ENCODE results near the gene CD47. TPM values are rescaled to one million over a fixed set of nuclear protein-coding genes. Genes with fewer than 3 reads are reported as not detected.

CD47 gene
- total RNA-seq, 1 donor from 2014 or later = 113 TPM

- no peak for DNase-seq
Observed at GRCh38 chr3:108114423-108115065, 23.7 kb upstream of the CD47 start.

GRCh38 chr3:108113975-108114374 is 23.1 kb upstream of the CD47 start:
- no peak for DNase-seq

- DNase-seq = no peak
Observed at GRCh38 chr3:108110934-108111333, 20.1 kb upstream of the CD47 start.

- DNase-seq = no peak
Observed at GRCh38 chr3:108108416-108108815, 17.6 kb upstream of the CD47 start.

DNA sequence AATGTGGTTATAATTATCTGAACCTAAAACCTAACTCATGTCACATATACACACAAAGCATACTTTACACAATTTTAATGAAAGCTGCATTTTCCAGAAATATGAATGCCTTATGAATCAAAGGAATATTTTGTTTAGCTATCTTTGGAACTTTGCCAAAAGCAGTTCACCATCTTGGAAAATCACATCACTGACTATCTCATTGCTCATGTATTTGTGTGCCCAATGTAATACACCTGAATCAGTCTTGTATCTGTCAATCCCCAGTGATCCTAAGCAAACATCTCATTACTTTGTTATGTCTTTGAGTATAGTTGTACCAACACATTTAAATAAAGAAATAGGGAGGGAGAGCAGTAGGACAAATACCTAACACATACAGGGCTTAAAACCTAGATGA is 15.6 kb upstream of the CD47 start:
- DNase-seq = no peak

DNA sequence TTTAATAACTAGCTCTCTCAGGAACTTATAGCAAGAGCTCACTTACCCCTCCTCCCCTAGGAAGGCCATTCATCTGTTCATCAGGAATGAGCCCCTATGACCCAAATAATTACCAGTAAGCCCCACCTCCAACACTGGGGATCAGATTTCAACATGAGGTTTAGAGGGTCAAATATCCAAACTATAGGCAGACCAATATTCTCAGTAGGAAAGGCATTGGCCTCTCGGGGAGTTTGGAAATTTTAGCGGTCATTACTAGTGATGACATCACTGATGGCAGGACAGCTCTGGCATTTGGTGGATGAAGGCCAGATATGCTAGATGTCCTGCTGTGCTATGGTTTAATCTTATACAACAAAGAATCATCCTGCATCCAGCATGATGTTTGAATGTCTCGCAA is 15.2 kb upstream of the CD47 start:
- no peak for DNase-seq

DNA sequence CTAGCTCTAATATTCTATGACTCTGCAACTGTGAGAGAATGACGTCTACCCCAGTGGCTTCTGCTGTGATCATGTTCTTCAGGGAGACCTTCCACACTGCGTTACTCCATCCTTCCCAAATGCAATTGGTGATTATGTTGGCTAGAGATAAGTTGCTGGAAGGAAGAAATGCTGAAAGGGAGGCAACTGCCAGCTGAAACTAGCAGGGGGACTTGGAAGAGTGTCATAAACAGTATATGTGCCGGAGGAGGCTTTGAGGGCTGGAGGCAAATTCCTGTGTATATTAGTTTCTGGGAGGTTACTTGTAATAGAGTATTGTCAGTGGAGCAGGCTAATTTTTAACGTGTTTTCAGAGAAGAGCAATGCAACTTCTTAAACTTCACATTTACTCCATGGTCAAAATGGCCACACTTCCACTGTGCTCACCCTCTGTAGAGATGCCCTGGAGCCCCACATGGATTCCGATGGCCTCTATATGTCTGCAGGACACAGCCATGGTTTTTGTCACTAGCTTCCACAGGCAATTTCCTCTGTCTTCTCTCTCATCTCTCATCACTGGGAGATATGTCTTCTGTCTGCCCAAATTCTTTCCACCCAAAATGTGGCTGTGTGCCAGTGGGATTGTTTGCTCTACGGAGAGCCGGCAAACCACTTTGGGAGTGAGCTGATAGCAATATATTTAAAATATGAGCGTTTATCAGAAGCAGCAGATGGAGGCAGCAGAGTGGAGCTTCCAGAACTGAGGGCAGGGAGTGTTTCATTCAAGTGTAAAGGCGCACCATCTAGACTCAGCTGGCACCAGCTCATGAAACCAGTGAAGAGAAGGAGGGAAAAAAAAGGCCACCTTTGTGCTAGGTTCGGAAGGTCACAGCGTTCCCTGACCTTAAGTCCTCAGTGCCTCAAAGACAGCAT is 13.3 kb upstream of the CD47 start:
- no peak for DNase-seq

DNA sequence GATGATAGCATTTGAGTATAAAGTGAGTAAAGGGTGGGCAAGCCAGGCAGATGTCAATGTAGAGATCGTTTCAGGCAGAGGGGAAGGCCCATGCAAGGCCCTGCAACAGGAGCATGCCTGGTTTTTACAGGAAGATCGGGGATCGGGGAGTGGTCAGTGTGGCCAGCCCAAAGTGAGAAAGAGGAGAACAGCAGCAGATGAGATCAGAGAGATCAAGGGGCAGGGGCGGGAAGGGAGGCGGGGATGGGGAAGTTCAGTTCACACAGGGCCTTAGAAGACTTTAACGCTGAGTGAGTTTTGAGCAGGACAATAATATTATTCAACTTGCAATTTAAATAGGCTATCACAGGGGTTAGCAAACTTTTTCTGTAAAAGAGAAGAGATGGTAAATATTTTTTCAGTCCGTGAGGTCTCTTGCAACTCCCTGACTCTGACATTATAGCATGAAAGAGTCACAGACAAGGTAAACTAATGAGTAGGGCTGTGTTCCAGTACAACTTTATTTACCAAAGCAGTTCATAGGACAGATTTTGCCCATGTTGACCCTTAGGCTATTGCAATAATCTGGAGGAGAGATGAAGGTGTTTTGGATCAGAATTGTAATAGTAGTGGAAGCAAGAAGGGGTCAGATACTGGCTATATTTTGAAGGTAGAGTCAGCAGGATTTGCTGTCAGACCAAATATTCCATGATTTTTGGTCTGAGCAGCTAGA is 12.4 kb upstream of the CD47 start:
- DNase-seq = no peak

- no peak for DNase-seq
Observed at GRCh38 chr3:108102420-108103039, 11.7 kb upstream of the CD47 start.

DNA sequence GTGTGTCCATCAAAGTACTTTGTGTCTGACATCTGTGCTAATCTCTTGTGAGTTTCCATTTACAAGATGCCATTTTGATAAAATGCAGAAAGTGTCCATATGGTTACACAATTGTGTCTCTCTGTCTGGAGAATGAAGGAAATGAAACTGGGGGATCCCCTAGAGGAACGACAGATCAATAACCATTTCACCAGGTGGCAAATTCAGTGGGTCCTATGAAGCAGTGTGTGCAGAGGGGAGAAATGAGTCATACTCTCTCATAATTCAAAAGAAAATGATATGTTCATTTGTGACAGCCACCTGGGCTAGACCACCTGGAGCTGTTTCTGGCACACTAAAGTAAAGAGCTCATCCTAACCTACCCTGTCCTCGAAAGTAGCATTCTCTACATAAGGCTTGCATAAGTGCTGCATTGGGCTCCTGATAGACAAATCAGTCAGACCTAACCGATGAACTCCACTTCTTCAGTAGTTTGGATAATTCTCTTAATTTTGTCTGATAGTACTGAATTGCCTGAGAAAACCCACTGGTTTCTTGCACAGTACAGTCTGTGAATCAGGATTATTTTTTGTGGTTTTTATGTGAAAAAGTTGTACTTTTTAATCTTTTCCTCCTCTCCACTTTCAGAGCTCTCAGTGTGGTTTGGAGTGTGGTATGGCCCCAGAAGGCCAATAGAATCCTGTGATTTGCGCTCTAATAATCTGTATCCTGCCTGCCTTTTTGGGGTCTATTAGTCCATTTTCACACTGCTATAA is 10.3 kb upstream of the CD47 start:
- no peak for DNase-seq

DNA sequence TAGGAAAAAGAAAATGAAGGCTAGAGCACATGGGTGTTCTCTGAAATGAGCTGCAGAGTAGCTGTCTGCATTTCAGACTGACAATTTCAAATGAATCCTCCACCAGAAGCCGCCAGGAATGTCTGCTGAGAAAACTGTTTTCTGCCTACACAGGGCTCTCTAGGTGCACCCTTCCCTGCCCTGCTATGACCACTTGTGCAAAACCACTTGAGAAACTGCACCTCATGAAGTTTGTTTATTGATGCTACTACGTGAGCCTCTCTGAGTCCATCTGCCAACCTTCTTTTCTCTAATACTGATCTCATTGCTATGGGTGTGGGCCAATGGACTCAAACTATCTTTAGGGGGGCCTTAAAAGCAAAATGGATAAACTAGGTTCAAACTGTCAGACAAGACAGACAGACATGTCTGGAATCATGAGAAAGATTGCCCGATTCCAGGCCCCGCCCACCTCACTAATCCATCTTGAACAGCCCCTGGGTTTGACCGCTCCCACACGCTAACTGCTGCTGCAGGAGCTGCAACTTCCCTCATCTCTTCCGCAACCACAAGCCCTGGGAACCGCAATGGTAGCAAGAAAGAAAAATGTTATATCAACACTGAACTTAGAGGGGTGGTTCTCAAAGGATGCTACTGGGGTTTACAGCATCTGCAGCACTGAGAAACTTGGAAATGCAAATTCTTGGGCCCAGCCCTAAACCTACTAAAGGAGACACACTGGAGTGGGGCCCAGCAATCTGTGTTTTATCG is 9.0 kb upstream of the CD47 start:
- DNase-seq = no peak

- DNase-seq = no peak
Observed at GRCh38 chr3:108099244-108099643, 8.4 kb upstream of the CD47 start.

GRCh38 chr3:108098003-108098370 is 7.2 kb upstream of the CD47 start:
- DNase-seq = no peak

DNA sequence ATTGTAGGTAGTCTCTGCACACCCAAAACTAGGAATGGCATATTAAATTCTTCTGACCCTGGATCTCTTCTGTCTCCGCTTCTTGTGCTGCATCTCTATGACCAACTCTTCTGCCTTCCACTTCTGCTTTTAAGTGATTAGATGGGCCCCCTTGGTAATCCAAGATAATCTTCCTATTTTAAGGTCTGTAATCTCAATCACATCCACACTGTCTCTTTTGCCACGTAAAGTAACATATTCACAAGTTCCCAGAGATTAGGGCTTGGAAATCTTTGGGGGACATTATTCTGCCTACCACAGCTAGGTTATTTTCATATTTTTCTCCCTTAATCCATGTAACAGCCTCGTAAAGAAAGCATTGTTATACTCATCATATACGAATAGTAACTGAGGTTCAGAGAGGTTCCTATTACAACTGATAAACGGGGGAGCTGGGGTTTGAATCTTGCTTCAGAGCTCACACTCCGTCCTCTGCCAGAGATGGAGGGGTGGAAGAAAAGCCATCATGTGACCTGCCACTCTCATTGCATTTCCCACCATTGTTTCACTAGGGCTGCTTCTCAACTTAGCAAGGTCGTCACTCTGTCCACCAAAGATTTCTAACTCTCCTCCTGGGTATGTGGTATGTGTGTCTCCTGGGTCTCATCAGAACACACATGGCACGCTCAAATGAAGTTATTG is 6.6 kb upstream of the CD47 start:
- no peak for DNase-seq

- no peak for DNase-seq
Observed at GRCh38 chr3:108096532-108097321, 5.9 kb upstream of the CD47 start.

DNA sequence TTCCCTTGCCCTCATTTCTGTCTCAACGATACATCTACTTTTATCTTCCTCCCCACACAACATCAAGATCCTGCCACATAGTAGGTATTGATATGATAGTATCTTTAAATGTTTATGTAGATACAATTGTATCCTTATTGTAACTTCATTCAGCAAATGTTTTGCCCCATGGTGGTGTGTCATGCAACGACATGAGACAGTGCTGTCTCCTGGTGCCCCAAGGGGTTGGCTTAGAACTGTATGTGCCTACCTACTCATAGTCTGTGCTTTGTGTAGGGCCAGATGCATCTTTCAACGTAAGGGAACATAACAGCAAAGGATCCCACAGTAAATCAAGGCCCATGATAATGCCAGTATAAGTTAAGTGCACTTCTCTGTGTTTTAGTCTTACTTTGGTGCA is 2.8 kb upstream of the CD47 start:
- no peak for DNase-seq

GRCh38 chr3:108093021-108093420 is 2.2 kb upstream of the CD47 start:
- DNase-seq = no peak

- no peak for DNase-seq
Observed at GRCh38 chr3:108092501-108092900, 1.7 kb upstream of the CD47 start.

GRCh38 chr3:108091498-108092250 is 843 bp upstream of the CD47 start:
- peak; percentile 33 for DNase-seq

All from dermis blood vessel endothelial cell (primary cell).